SIG-M5 (cell line): ENCODE data around the gene HM13.
"Not testable (repeated sequence)": the region's sequence is repeated elsewhere in the genome, so short reads cannot be mapped to it uniquely, and the experiment has no call there.

ENCODE experiments used
- DNase-seq: peaks from one replicate; lab custom pipeline; 2025; lab: John Stamatoyannopoulos, UW

HM13 gene

GRCh38 chr20:31514154-31515071, at the start of gene HM13:
Gene HM13, plus strand, starts transcription at chr20:31514442. Its CDS starts 110 bp downstream, at chr20:31514552.
- DNase-seq, result no peak

GRCh38 chr20:31470946-31471345, 43.3 kb upstream of the HM13 start:
- DNase-seq, result not testable (repeated sequence)

- DNase-seq, result no peak
Observed at GRCh38 chr20:31472395-31473330, 41.6 kb upstream of the HM13 start.

- no peak for DNase-seq
Observed at GRCh38 chr20:31473331-31474096, 40.7 kb upstream of the HM13 start.

- no peak for DNase-seq
Observed at GRCh38 chr20:31474097-31474436, 40.2 kb upstream of the HM13 start.

GRCh38 chr20:31474758-31475427, 39.3 kb upstream of the HM13 start, which contains the start of the genes DEFB124 and REM1:
Gene DEFB124, minus strand, starts transcription at chr20:31475127. Its CDS starts 2,114 bp downstream, at chr20:31473013.
Gene REM1, plus strand, starts transcription at chr20:31475288. Its CDS starts 1,158 bp downstream, at chr20:31476446.
- no peak for DNase-seq

GRCh38 chr20:31475472-31476293, 38.6 kb upstream of the HM13 start:
- no peak for DNase-seq

- DNase-seq, result no peak
Observed at GRCh38 chr20:31476294-31476585, 38.0 kb upstream of the HM13 start.

GRCh38 chr20:31476643-31477215, 37.5 kb upstream of the HM13 start:
- no peak for DNase-seq

GRCh38 chr20:31484001-31484400, 30.2 kb upstream of the HM13 start:
- DNase-seq, result no peak

- no peak for DNase-seq
Observed at GRCh38 chr20:31485450-31486339, 28.5 kb upstream of the HM13 start.

- DNase-seq, result no peak
Observed at GRCh38 chr20:31488115-31488514, 26.1 kb upstream of the HM13 start.

GRCh38 chr20:31489152-31489551, 25.1 kb upstream of the HM13 start:
- DNase-seq, result no peak

GRCh38 chr20:31490752-31491151, 23.5 kb upstream of the HM13 start:
- DNase-seq, result no peak

- DNase-seq, result no peak
Observed at GRCh38 chr20:31494131-31494530, 20.1 kb upstream of the HM13 start.

GRCh38 chr20:31496761-31497295, 17.4 kb upstream of the HM13 start:
- DNase-seq, result no peak

GRCh38 chr20:31497838-31498540, 16.3 kb upstream of the HM13 start:
- DNase-seq, result no peak

GRCh38 chr20:31500527-31500926, 13.7 kb upstream of the HM13 start:
- no peak for DNase-seq
